Activated CD8-positive, alpha-beta T cell treated with anti-CD3 and anti-CD28 coated beads for 36 hours (primary cell): ENCODE measurements around the gene CLTC. TPM values are rescaled to one million over a fixed set of nuclear protein-coding genes. Genes with fewer than 3 reads are reported as not detected.

ENCODE experiments used
- ATAC-seq: fragments of 200-7000 bp; cut with Tn5 transposase; one replicate; pipeline ENCODE4 v1.10.0; 2021; ENCODE audit warnings: mild to moderate bottlenecking, moderate library complexity
- CTCF ChIA-PET: fragments of 350-600 bp; sonication (Branson Sonifier 250); formaldehyde crosslinking; loops from one replicate; lab custom pipeline; 2021; ENCODE audit warnings: antibody characterized with exemption; lab: Charles Lee
- POLR2A ChIA-PET: fragments of 350-600 bp; sonication (Branson Sonifier 250); formaldehyde crosslinking; loops from one replicate; lab custom pipeline; 2021; ENCODE audit warnings: antibody characterized with exemption; lab: Charles Lee
- DNase-seq: peaks from one replicate; pipeline ENCODE4 v3.0.0-alpha.2; 2020
- H3K27ac Mint-ChIP-seq: one replicate; pipeline ENCODE4 v1.8.0; 2021; ENCODE audit warnings: mild to moderate bottlenecking, mixed read lengths
- H3K27me3 Mint-ChIP-seq: one replicate; pipeline ENCODE4 v1.8.0; 2021; ENCODE audit warnings: mixed read lengths
- H3K36me3 Mint-ChIP-seq: one replicate; pipeline ENCODE4 v1.8.0; 2021; ENCODE audit warnings: low read depth, mixed read lengths
- H3K4me1 Mint-ChIP-seq: one replicate; pipeline ENCODE4 v1.8.0; 2021; ENCODE audit warnings: low read depth, mixed read lengths
- H3K4me3 Mint-ChIP-seq: one replicate; pipeline ENCODE4 v1.8.0; 2021; ENCODE audit warnings: mild to moderate bottlenecking, moderate library complexity, mixed read lengths
- H3K9me3 Mint-ChIP-seq: one replicate; pipeline ENCODE4 v1.8.0; 2021; ENCODE audit warnings: mixed read lengths
- CTCF ChIP-seq: fragments of 200-600 bp; IDR thresholded peaks from one replicate; pipeline ENCODE4 v1.8.0; 2022; ENCODE audit warnings: antibody characterized with exemption, mild to moderate bottlenecking
- intact Hi-C: fragments of 100-400 bp; cut with micrococcal nuclease; formaldehyde crosslinking; loops from one replicate; pipeline ENCODE4 v1.10.0; 2022
- total RNA-seq, 2 experiments: library from RNA; stranded (reverse); gene quantifications; one replicate each; pipeline ENCODE4 v1.2.3, GENCODE V29; 2021

Gene CLTC
- total RNA-seq, 2 experiments from 2014 or later = 137 to 142 TPM

GRCh38 chr17:59678918-59679317, 59.2 kb downstream of the CLTC start:
- no peaks in the 10 kb centered on the region for H3K27me3 Mint-ChIP-seq
- no peak for TF ChIP-seq CTCF
- H3K9me3 Mint-ChIP-seq = no peaks in the 10 kb centered on the region
- no peak for ATAC-seq
- DNase-seq = no peak
- CTCF ChIA-PET = no interaction called here
- POLR2A ChIA-PET = no interaction called here
- H3K36me3 Mint-ChIP-seq = peaks cover 40% of the 10 kb centered on the region
- H3K27ac Mint-ChIP-seq = no peak overlapping the region
- no peak overlapping the region for H3K4me3 Mint-ChIP-seq
- peaks cover 5% of the 10 kb centered on the region for H3K4me1 Mint-ChIP-seq
- intact Hi-C loops = no loop called here

- no peak for DNase-seq
- POLR2A ChIA-PET = interaction anchor here (1.2 kb wide), 1 partner anchor 19 kb away, joined by 5 read pairs; no protein-coding TSS in a partner anchor
- CTCF ChIA-PET = no interaction called here
- ATAC-seq = no peak
- no peak overlapping the region for H3K27ac Mint-ChIP-seq
- peaks cover 43% of the 10 kb centered on the region for H3K36me3 Mint-ChIP-seq
- no peak for TF ChIP-seq CTCF
- H3K9me3 Mint-ChIP-seq = no peaks in the 10 kb centered on the region
- intact Hi-C loops = no loop called here
- peaks cover 3% of the 10 kb centered on the region for H3K4me1 Mint-ChIP-seq
- no peak overlapping the region for H3K4me3 Mint-ChIP-seq
- no peaks in the 10 kb centered on the region for H3K27me3 Mint-ChIP-seq
These were observed 60.6 kb downstream of the CLTC start for GRCh38 chr17:59680314-59680713.

- intact Hi-C loops = no loop called here
- TF ChIP-seq CTCF = no peak
- DNase-seq (no peak), ATAC-seq (no peak)
- H3K27me3 Mint-ChIP-seq = no peaks in the 10 kb centered on the region
- H3K9me3 Mint-ChIP-seq = no peaks in the 10 kb centered on the region
- peaks cover 14% of the 10 kb centered on the region for H3K4me1 Mint-ChIP-seq
- H3K36me3 Mint-ChIP-seq = peaks cover 43% of the 10 kb centered on the region
- ChIA-PET CTCF (interaction anchor here (0.7 to 2.1 kb wide), 5 partner anchors 13 to 176 kb away, joined by 3 to 9 read pairs (median 4); no protein-coding TSS in a partner anchor), POLR2A (interaction anchor here (0.7 to 1.1 kb wide), 2 partner anchors 12 to 15 kb away, joined by 3 to 4 read pairs; no protein-coding TSS in a partner anchor)
- no peak overlapping the region for H3K4me3 Mint-ChIP-seq
- no peak overlapping the region for H3K27ac Mint-ChIP-seq
These were observed 63.6 kb downstream of the CLTC start for GRCh38 chr17:59683283-59683682.

- no peak overlapping the region for H3K4me3 Mint-ChIP-seq
- POLR2A ChIA-PET = interaction anchor here (0.6 kb wide), 1 partner anchor 18 kb away, joined by 4 read pairs; no protein-coding TSS in a partner anchor
- intact Hi-C loops = no loop called here
- peaks cover 17% of the 10 kb centered on the region for H3K4me1 Mint-ChIP-seq
- CTCF ChIA-PET = no interaction called here
- H3K27me3 Mint-ChIP-seq = no peaks in the 10 kb centered on the region
- peaks cover 42% of the 10 kb centered on the region for H3K36me3 Mint-ChIP-seq
- H3K27ac Mint-ChIP-seq = peak overlapping the region; percentile 10
- TF ChIP-seq CTCF = no peak
- no peak for DNase-seq
- H3K9me3 Mint-ChIP-seq = no peaks in the 10 kb centered on the region
- no peak for ATAC-seq
These were observed 65.3 kb downstream of the CLTC start for GRCh38 chr17:59684967-59685366.

GRCh38 chr17:59688008-59688407, 68.3 kb downstream of the CLTC start:
- H3K4me3 Mint-ChIP-seq = no peak overlapping the region
- ChIA-PET POLR2A (interaction anchor here (0.6 to 0.8 kb wide), 2 partner anchors 25 to 205 kb away, joined by 3 to 4 read pairs; partner anchors contain the start of genes RPS6KB1 and TUBD1), CTCF (interaction anchor here (0.7 to 1.1 kb wide), 3 partner anchors 13 to 70 kb away, joined by 3 read pairs; partner anchors contain the start of genes PTRH2 and VMP1)
- TF ChIP-seq CTCF = no peak
- intact Hi-C loops = no loop called here
- ATAC-seq (no peak), DNase-seq (no peak)
- H3K4me1 Mint-ChIP-seq = peaks cover 20% of the 10 kb centered on the region
- no peaks in the 10 kb centered on the region for H3K27me3 Mint-ChIP-seq
- H3K36me3 Mint-ChIP-seq = peaks cover 43% of the 10 kb centered on the region
- peak overlapping the region; percentile 64 for H3K27ac Mint-ChIP-seq
- no peaks in the 10 kb centered on the region for H3K9me3 Mint-ChIP-seq
